ENCODE data around the gene ZBTB11. TPM values are rescaled to one million over a fixed set of nuclear protein-coding genes. Genes with fewer than 3 reads are reported as not detected.

ZBTB11 gene
- polyA plus RNA-seq (2012; ENCODE audit: insufficient read length, low read depth): 6.7 TPM

DNA sequence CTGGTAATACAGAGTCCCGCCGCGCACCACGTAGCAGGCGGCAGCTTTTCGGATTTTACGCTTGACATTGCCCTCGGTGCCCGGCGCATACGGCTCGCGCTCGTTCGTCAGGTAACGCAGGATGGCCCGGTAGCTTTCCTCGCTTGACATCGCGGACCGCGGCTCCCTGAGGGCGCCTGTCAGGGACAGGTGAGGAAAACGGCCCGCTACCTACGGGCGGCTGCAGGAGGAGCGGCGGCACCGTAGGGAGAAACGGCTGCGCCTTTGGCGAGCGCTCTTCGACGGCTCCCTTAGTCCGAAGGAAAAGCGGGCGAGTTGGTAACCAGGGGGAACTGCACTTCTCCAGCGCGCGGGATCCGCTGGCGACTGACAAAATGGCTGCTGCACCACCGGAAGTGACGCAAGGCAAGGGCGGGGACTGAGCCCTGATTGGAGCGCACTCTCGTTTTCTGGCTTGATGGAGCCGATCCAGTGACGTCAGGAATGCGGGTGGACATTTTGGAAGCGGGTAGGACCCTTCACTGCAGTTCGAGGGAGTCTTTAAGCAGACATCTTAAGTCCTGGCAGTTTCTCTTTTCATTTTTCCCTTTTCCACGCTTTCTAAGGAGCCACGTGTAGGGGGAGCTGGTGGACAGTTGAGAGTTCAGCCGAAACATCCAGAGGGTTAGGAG, at the start of gene ZBTB11:
ZBTB11 (minus strand) TSS at position 368 of the 671 bp plus-strand sequence; CDS start at position 150, 218 bp downstream.
- peak; percentile 61 for TF ChIP-seq TAF1 (IDR thresholded peaks at IDR 0.05; ENCODE audit: borderline replicate concordance, insufficient read depth, low read length)
- TF ChIP-seq FOXP2 (optimal IDR thresholded peaks at IDR 0.05; ENCODE audit: borderline replicate concordance, extremely low read depth, extremely low read length, insufficient read depth): no peak
- TF ChIP-seq POLR2AphosphoS5 (IDR thresholded peaks at IDR 0.05; ENCODE audit: low read depth, low read length): peak; percentile 65; the same call in 1 of the 2 replicates
- TF ChIP-seq REST (IDR thresholded peaks at IDR 0.05; ENCODE audit: insufficient read depth in 1 of 2, low read depth in 2 of 2, low read length in 2 of 2): no peak

GRCh38 chr3:101725890-101726275, 49.0 kb upstream of the ZBTB11 start:
- TF ChIP-seq FOXP2 (optimal IDR thresholded peaks at IDR 0.05; ENCODE audit: borderline replicate concordance, extremely low read depth, extremely low read length, insufficient read depth): no peak
- no peak for TF ChIP-seq SIN3A (IDR thresholded peaks at IDR 0.05; ENCODE audit: borderline replicate concordance, insufficient read depth, low read length)
- no peak for TF ChIP-seq TAF1 (IDR thresholded peaks at IDR 0.05; ENCODE audit: borderline replicate concordance, insufficient read depth, low read length)
- no peak for TF ChIP-seq POLR2AphosphoS5 (IDR thresholded peaks at IDR 0.05; ENCODE audit: low read depth, low read length)
- no peak for TF ChIP-seq REST (IDR thresholded peaks at IDR 0.05; ENCODE audit: insufficient read depth in 1 of 2, low read depth in 2 of 2, low read length in 2 of 2)

DNA sequence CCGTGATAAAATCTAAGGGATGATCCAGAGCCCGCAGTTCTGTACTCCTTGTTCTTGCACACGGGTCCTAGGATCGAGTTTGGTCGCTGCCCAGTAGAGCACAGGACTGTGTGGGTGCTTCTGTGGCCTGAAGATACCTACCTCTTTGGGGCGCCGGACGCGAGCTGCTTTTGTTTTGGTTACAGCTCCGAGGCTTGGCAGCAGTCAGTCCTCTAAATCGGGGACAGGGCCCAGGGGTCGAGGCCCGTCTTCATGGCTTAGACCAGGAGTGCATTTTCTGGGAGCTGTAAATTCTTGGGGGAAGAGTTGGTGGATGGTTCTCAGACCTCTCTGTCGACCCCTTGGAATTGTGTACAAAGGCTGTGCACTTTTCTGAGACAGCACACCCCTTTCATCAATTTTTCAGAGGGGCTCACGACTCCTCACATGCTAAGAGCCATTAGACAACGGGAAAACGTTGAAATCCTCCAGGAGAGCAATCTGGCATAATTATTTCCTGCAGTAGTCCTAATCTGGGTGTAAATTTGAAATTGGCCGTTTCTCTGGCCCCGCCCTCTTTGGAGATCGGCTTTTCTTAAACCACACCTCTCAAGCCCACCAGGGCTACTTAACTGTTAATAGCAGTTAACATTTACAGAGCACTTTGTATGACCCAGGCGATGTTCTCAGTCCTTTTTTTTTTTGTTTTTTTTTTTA, 48.4 kb upstream of the ZBTB11 start:
- TF ChIP-seq SIN3A (IDR thresholded peaks at IDR 0.05; ENCODE audit: borderline replicate concordance, insufficient read depth, low read length) (no peak), REST (IDR thresholded peaks at IDR 0.05; ENCODE audit: insufficient read depth in 1 of 2, low read depth in 2 of 2, low read length in 2 of 2) (no peak), FOXP2 (optimal IDR thresholded peaks at IDR 0.05; ENCODE audit: borderline replicate concordance, extremely low read depth, extremely low read length, insufficient read depth) (no peak), POLR2AphosphoS5 (IDR thresholded peaks at IDR 0.05; ENCODE audit: low read depth, low read length) (no peak), TAF1 (IDR thresholded peaks at IDR 0.05; ENCODE audit: borderline replicate concordance, insufficient read depth, low read length) (no peak)

DNA sequence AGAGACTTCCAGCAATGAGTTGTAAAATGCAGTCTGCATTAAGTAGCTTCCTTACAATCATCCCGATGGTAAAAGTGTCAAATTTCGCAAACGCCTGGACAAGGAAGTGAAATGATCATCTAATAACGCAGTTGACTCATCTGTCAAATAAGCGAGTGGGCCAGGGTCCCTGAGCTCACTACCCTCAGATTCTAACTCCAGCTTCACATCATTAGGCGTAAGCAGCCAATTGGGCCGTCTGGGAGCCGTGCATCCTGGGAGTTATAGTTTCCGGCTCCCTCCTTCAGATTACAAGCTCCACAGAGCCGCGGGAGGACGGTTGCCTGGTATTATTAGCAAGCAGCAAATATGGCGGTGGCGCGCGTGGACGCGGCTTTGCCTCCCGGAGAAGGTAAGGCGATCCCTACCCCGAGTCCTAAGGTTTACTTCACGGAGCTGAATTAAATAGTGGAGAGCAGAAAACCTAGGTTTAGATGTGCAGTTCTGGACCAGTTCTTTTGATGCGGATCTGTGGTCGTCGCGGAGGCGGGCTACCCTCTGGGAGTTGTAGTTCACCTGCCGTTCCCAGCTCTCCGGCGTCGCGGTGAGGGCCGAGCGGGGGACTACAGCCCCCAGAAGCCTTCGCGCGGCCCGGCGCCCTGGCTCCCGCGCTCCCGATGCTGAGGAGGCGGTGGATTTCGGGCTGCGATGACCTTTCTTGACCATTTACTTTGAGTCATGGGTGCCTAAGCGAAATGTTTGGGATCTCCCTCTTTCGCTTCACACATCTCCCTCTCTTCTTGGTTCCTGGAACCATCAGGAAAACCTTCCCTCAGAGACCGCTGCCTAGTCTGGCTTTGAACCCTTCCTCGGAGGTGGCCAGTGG, 47.6 kb upstream of the ZBTB11 start, which contains the start of gene CEP97:
CEP97 (plus strand) TSS at position 286 of the 865 bp plus-strand sequence; CDS start at position 349, 63 bp downstream.
- TF ChIP-seq FOXP2 (optimal IDR thresholded peaks at IDR 0.05; ENCODE audit: borderline replicate concordance, extremely low read depth, extremely low read length, insufficient read depth): no peak
- TF ChIP-seq TAF1 (IDR thresholded peaks at IDR 0.05; ENCODE audit: borderline replicate concordance, insufficient read depth, low read length): peak; percentile 71; the same call in 1 of the 2 replicates
- no peak for TF ChIP-seq REST (IDR thresholded peaks at IDR 0.05; ENCODE audit: insufficient read depth in 1 of 2, low read depth in 2 of 2, low read length in 2 of 2)
- TF ChIP-seq POLR2AphosphoS5 (IDR thresholded peaks at IDR 0.05; ENCODE audit: low read depth, low read length): peak; percentile 43; the same call in 1 of the 2 replicates

All from PFSK-1 (cell line).